ENCODE data around the gene SYNE3. TPM values are rescaled to one million over a fixed set of nuclear protein-coding genes. Genes with fewer than 3 reads are reported as not detected.

The SYNE3 gene
- total RNA-seq, 1 donor from 2014 or later, result 5.3 TPM

GRCh38 chr14:95467657-95468056 is 48.8 kb downstream of the SYNE3 start:
- TF ChIP-seq CTCF (IDR thresholded peaks at IDR 0.05; ENCODE audit: insufficient read depth, low read length, severe bottlenecking), result no peak
- H3K4me3 ChIP-seq (ENCODE audit: low read depth, low read length), result no peak overlapping the region
- H3K27me3 ChIP-seq (ENCODE audit: control insufficient read depth, insufficient read depth, low read length), result no peaks in the 10 kb centered on the region
- no peak for FAIRE-seq
- H3K36me3 ChIP-seq (ENCODE audit: control insufficient read depth, insufficient read depth, low read length), result no peaks in the 10 kb centered on the region
- no peak for DNase-seq (ENCODE audit: low read depth)

DNA sequence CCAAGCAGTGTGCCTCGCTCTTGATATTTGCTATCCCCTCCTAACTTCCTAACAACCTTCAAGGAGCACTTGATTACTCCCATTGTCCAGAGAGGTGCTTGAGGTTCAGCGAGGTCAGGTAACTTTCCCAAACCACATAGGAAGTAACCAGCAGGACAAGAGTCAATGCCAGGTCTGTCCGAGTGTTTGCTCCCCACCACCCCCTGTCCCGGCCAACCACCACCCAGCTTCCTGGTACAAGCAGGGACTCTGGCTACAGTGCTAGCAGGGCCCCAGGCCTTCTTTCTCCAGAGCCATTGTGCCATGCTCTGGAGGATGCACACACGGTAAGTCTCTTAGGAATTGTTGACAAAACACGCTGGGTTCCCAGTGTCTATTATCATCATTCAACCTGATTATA is 49.2 kb downstream of the SYNE3 start:
- DNase-seq (ENCODE audit: low read depth) (no peak), FAIRE-seq (no peak)
- H3K4me3 ChIP-seq (ENCODE audit: low read depth, low read length), result no peak overlapping the region
- no peaks in the 10 kb centered on the region for H3K27me3 ChIP-seq (ENCODE audit: control insufficient read depth, insufficient read depth, low read length)
- no peaks in the 10 kb centered on the region for H3K36me3 ChIP-seq (ENCODE audit: control insufficient read depth, insufficient read depth, low read length)
- no peak for TF ChIP-seq CTCF (IDR thresholded peaks at IDR 0.05; ENCODE audit: insufficient read depth, low read length, severe bottlenecking)

Other genes starting within 250 kb of the SYNE3 start
- gene CLMN, start 196.7 kb downstream of the SYNE3 start, total RNA-seq, result 2.2 and 3.9 TPM in 2 replicates
- gene GLRX5, start 18.4 kb upstream of the SYNE3 start, total RNA-seq, result 41.6 and 74.8 TPM in 2 replicates
- not detected in 2 replicates for gene TCL1B, start 169.8 kb upstream of the SYNE3 start, total RNA-seq
- gene TCL1A, start 197.5 kb upstream of the SYNE3 start, total RNA-seq, result not detected in 2 replicates

Measured in bronchial epithelial cell (primary cell).